GM12878 (cell line): ENCODE data around the gene TGFBI. TPM values are rescaled to one million over a fixed set of nuclear protein-coding genes. Genes with fewer than 3 reads are reported as not detected.

Experiments
- ATAC-seq: fragments of 200-7000 bp; cut with Tn5 transposase; 3 replicates; pipeline ENCODE4 v1.9.1; 2020; ENCODE audit warnings: mild to moderate bottlenecking, moderate library complexity
- BruUV-seq: library from RNA; stranded (reverse); fragments of 400-500 nt; replicated peaks from 2 replicates; lab custom pipeline; 2021; lab: Mats Ljungman, UMichigan
- CTCF ChIA-PET: fragments of 300-600 bp; sonication (Branson Sonifier 250); formaldehyde crosslinking; extraction: SDS; loops from one replicate; lab custom pipeline; 2021; ENCODE audit warnings: inconsistent platforms; lab: Yijun Ruan, JAX
- POLR2A ChIA-PET: fragments of 350-600 bp; formaldehyde crosslinking; extraction: SDS; loops from one replicate; lab custom pipeline; 2021; ENCODE audit warnings: inconsistent platforms; lab: Charles Lee
- RAD21 ChIA-PET: fragments of 300-600 bp; sonication (Branson Sonifier 250); formaldehyde crosslinking; loops from one replicate; lab custom pipeline; 2023; ENCODE audit warnings: antibody characterized with exemption; ENCODE audit not compliant: unreplicated experiment; lab: Charles Lee
- SMC1A ChIA-PET: fragments of 300-600 bp; sonication (Branson Sonifier 250); formaldehyde crosslinking; loops from one replicate; lab custom pipeline; 2023; ENCODE audit not compliant: unreplicated experiment, uncharacterized antibody; lab: Charles Lee
- DNase-seq: peaks from one replicate; pipeline ENCODE4 v3.0.0-alpha.2; 2011; ENCODE audit warnings: low read depth, low spot score
- FAIRE-seq: peaks from 3 replicates; lab custom pipeline; 2011; peaks lifted over from hg19 to GRCh38; lab: Jason Lieb, UNC
- H2AFZ ChIP-seq: 2 replicates; pipeline ENCODE4 v1.6.0; 2011; ENCODE audit warnings: low read depth, low read length, control low read depth; ENCODE audit not compliant: control insufficient read depth
- H3K27ac ChIP-seq: 2 replicates; pipeline ENCODE4 v1.5.1; 2011; ENCODE audit warnings: control low read depth; ENCODE audit not compliant: control insufficient read depth, insufficient read depth
- H3K27me3 ChIP-seq, 2 experiments: replicated peaks in 1 of 2; 2 replicates each; pipeline versions ENCODE4 v1.6.0 to v1.6.1; 2011; ENCODE audit warnings: low read length in 1 of 2; ENCODE audit not compliant: control insufficient read depth in 2 of 2, insufficient read depth in 2 of 2
- H3K36me3 ChIP-seq, 2 experiments: 2 replicates each; pipeline ENCODE4 v1.5.1; 2011; ENCODE audit warnings: low read length in 1 of 2; ENCODE audit not compliant: control insufficient read depth in 2 of 2, insufficient read depth in 2 of 2
- H3K4me1 ChIP-seq: 2 replicates; pipeline ENCODE4 v1.6.1; 2011; ENCODE audit warnings: mild to moderate bottlenecking, low read length, moderate library complexity, mixed read lengths; ENCODE audit not compliant: control insufficient read depth, insufficient read depth
- H3K4me2 ChIP-seq: 2 replicates; pipeline ENCODE4 v1.6.0; 2011; ENCODE audit warnings: control low read depth; ENCODE audit not compliant: control insufficient read depth, insufficient read depth
- H3K4me3 ChIP-seq: fragments of 200-600 bp; sonication (generic); 2 replicates; pipeline ENCODE4 v1.5.1; 2016
- H3K79me2 ChIP-seq: 2 replicates; pipeline ENCODE4 v1.6.0; 2011; ENCODE audit warnings: low read length; ENCODE audit not compliant: control insufficient read depth, insufficient read depth
- H3K9ac ChIP-seq: 2 replicates; pipeline ENCODE4 v1.8.0; 2011; ENCODE audit warnings: low read length, control low read depth, mixed read lengths; ENCODE audit not compliant: control insufficient read depth, insufficient read depth
- H3K9me3 ChIP-seq: replicated peaks from 3 replicates; pipeline ENCODE4 v1.5.1; 2011; ENCODE audit warnings: mild to moderate bottlenecking, low read length; ENCODE audit not compliant: control insufficient read depth, insufficient read depth
- H4K20me1 ChIP-seq: 2 replicates; pipeline ENCODE4 v1.6.0; 2011; ENCODE audit not compliant: control insufficient read depth, insufficient read depth
- NR2C2 ChIP-seq: IDR thresholded peaks from 2 replicates; pipeline ENCODE4 v1.6.1; 2011; ENCODE audit warnings: borderline replicate concordance, low read depth; ENCODE audit not compliant: control insufficient read depth, insufficient read length
- SPI1 ChIP-seq: IDR thresholded peaks from 2 replicates; pipeline ENCODE4 v1.6.1; 2011; ENCODE audit warnings: low read depth, mild to moderate bottlenecking, low read length, moderate library complexity, borderline replicate concordance; ENCODE audit not compliant: insufficient read depth
- YY1 ChIP-seq: IDR thresholded peaks from 2 replicates; pipeline ENCODE4 v1.6.1; 2011; ENCODE audit warnings: low read depth, mild to moderate bottlenecking, low read length
- ZNF217 ChIP-seq: fragments of 450-650 bp; IDR thresholded peaks from 2 replicates; pipeline ENCODE4 v1.6.1; 2017; ENCODE audit warnings: antibody characterized with exemption, mild to moderate bottlenecking
- WGBS: methylation state at CpG from one replicate; pipeline ENCODE4 v1.1.6; 2016; ENCODE audit warnings: low lambda C conversion rate; ENCODE audit not compliant: insufficient replicate concordance, insufficient coverage; ENCODE audit errors: missing lambda C conversion rate; 5-methylcytosine and 5-hydroxymethylcytosine counted together
- in situ Hi-C: fragments of 300-500 bp; cut with MboI; formaldehyde crosslinking; loops from 9 replicates; pipeline ENCODE4 v1.14.3; 2018; ENCODE audit warnings: mixed read lengths
- intact Hi-C: fragments of 100-400 bp; cut with micrococcal nuclease; formaldehyde crosslinking; loops from one replicate; pipeline ENCODE4 v1.14.2; 2022; ENCODE audit not compliant: unreplicated experiment
- polyA plus RNA-seq, 11 experiments: library from polyadenylated mRNA; depleted of rRNA in 4 of 11; unstranded in 6 of 11; stranded (reverse) in 5 of 11; fragments of >200 nt; fragmentation: Nextera tagmentation in 4 of 11; fragmentation: Illumina TruSeq in 1 of 11; extraction: Ambion mirVana in 4 of 11; extraction: Trizol in 1 of 11; gene quantifications; 1 replicate in 1 of 11; 2 replicates in 10 of 11; pipeline versions ENCODE4 v1.2.1 to v1.2.3, GENCODE V29; 2011 to 2016; ENCODE audit warnings: inconsistent platforms in 2 of 11, missing spikeins in 2 of 11, low read depth in 1 of 11
- total RNA-seq, 4 experiments: library from RNA; depleted of rRNA in 3 of 4; stranded (reverse); fragments of >200 nt in 3 of 4; fragmentation: Illumina TruSeq in 1 of 4; extraction: Trizol in 1 of 4; gene quantifications; 2 replicates each; pipeline versions ENCODE4 v1.2.1 to v1.2.3, GENCODE V29; 2013 to 2021

The TGFBI gene
- total and polyA plus RNA-seq, 10 of the 15 experiments (the other 5 are each of a cell fraction or from before 2014, with no cell fraction given): 0.12 to 1.8 (median 0.19) TPM

- ATAC-seq (peak; percentile 65), DNase-seq (no peak), FAIRE-seq (no peak)
- H3K79me2 ChIP-seq: no peaks in the 10 kb centered on the region
- no peak overlapping the region for H3K4me2 ChIP-seq
- in situ Hi-C loops: no loop called here
- TF ChIP-seq SPI1 (peak; percentile 51; the same call in 1 of the 2 replicates), NR2C2 (no peak)
- H2AFZ ChIP-seq: no peak overlapping the region
- peaks cover 0 to 5% of the 10 kb centered on the region in 2 experiments; a peak in 1 of 4 replicates for H3K27me3 ChIP-seq
- WGBS: 2% methylated on average over 3 of the region's 3 CpGs
- ChIA-PET SMC1A (interaction anchor here (0.9 to 2.7 kb wide), 11 partner anchors 11 to 41 kb away, joined by 4 to 22 read pairs (median 6); no protein-coding TSS in a partner anchor), POLR2A (interaction anchor here (1.0 to 1.5 kb wide), 2 partner anchors 10 to 12 kb away, joined by 3 to 4 read pairs; no protein-coding TSS in a partner anchor), CTCF (interaction anchor here (0.6 to 2.3 kb wide), 9 partner anchors 10 to 112 kb away, joined by 3 to 15 read pairs (median 4); no protein-coding TSS in a partner anchor), RAD21 (interaction anchor here (1.0 to 4.4 kb wide), 7 partner anchors 10 to 33 kb away, joined by 3 to 22 read pairs (median 10); partner anchors contain the start of gene SMAD5)
- no peaks in the 10 kb centered on the region for H3K4me1 ChIP-seq
- no peak overlapping the region for H3K27ac ChIP-seq
- intact Hi-C loops: no loop called here
- no peaks in the 10 kb centered on the region for H4K20me1 ChIP-seq
- H3K9me3 ChIP-seq: no peaks in the 10 kb centered on the region
- no TSS peak for BruUV-seq
- no peak overlapping the region for H3K4me3 ChIP-seq
- H3K36me3 ChIP-seq: no peaks in the 10 kb centered on the region
- H3K9ac ChIP-seq: no peak overlapping the region
Measured at GRCh38 chr5:136099870-136100269, 71.1 kb downstream of the TGFBI start.

GRCh38 chr5:136101884-136102283 is 73.1 kb downstream of the TGFBI start:
- Histone ChIP-seq H2AFZ (no peak overlapping the region), H3K9me3 (no peaks in the 10 kb centered on the region), H3K4me2 (no peak overlapping the region), H3K9ac (no peak overlapping the region), H3K27ac (no peak overlapping the region), H3K4me3 (no peak overlapping the region), H4K20me1 (no peaks in the 10 kb centered on the region), H3K4me1 (no peaks in the 10 kb centered on the region), H3K36me3 (no peaks in the 10 kb centered on the region), H3K79me2 (no peaks in the 10 kb centered on the region), H3K27me3 (no peaks in the 10 kb centered on the region)
- ATAC-seq (no peak), FAIRE-seq (no peak), DNase-seq (no peak)
- ChIA-PET POLR2A (interaction anchor here (0.6 to 1.4 kb wide), 4 partner anchors 10 to 27 kb away, joined by 3 read pairs; no protein-coding TSS in a partner anchor), SMC1A (interaction anchor here (0.6 to 3.5 kb wide), 12 partner anchors 7 to 71 kb away, joined by 3 to 22 read pairs (median 10); partner anchors contain the start of gene SMAD5), RAD21 (interaction anchor here (1.6 to 4.4 kb wide), 6 partner anchors 8 to 35 kb away, joined by 5 to 22 read pairs (median 12); partner anchors contain the start of gene SMAD5), CTCF (interaction anchor here (0.9 to 2.3 kb wide), 4 partner anchors 19 to 38 kb away, joined by 4 to 15 read pairs (median 6); no protein-coding TSS in a partner anchor)
- 40% methylated on average over 1 of the region's 1 CpG for WGBS
- intact Hi-C loops: no loop called here
- in situ Hi-C loops: no loop called here
- no TSS peak for BruUV-seq
- TF ChIP-seq YY1 (no peak), ZNF217 (peak; percentile 35; the same call in 1 of the 2 replicates)
